ENCODE results near the gene YY1AP1. TPM values are rescaled to one million over a fixed set of nuclear protein-coding genes. Genes with fewer than 3 reads are reported as not detected.
"Not testable (repeated sequence)": the region's sequence is repeated elsewhere in the genome, so short reads cannot be mapped to it uniquely, and the experiment has no call there.

Gene YY1AP1
- total and polyA plus RNA-seq, 2 experiments from 2014 or later, result 42.0 to 44.7 TPM

- DNase-seq (ENCODE audit: low read depth in 1 of 2, low spot score in 1 of 2), result peak in 1 of 2 donors; percentile 12
- Histone ChIP-seq H3K4me1 (ENCODE audit: low read depth) (no peaks in the 10 kb centered on the region), H3K36me3 (peaks cover 6% of the 10 kb centered on the region)
These were observed 3.5 kb upstream of the YY1AP1 start for GRCh38 chr1:155691992-155692528.

DNA sequence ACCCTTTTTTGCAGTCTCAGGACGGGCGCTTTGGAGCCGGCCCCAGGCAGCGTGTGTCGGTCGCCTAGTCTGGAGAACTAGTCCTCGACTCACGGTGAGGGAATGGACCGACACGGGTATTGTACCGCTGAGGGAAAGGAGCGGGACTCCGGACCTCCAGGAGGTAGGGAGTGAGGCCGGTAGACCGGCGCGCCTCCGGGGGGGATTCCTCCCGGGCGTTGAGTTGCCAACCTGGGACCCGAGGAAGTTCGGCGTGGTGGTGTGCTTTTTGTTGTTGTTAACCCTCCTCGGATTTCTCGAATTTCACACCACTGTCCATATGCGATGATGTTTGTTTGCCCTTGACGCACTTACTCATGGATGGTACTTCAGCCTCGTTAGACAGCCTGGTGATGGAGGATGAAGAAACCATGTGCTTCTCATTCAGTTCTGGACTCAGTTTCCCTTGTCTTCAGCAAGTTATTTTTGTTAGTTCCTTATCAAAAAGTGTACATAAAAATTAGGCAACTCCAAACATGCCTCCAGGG lies 570 bp upstream of the YY1AP1 start, which contains the start of gene DAP3:
Gene DAP3 (plus strand): TSS at position 11 of the 527 bp plus-strand sequence. CDS start 20,689 bp downstream, outside the sequence.
- not testable (repeated sequence) for H3K4me1 ChIP-seq (ENCODE audit: low read depth); H3K36me3 ChIP-seq; DNase-seq (ENCODE audit: low read depth in 1 of 2, low spot score in 1 of 2); H3K27me3 ChIP-seq; H3K9me3 ChIP-seq (ENCODE audit: low read depth)
- peak within 1 kb of the TSS; percentile 95 for H3K4me3 ChIP-seq
- H3K27ac ChIP-seq, result peak within 1 kb of the TSS; percentile 100

More at GRCh38 chr1:155691992-155692528, 3.5 kb upstream of the YY1AP1 start:
- Histone ChIP-seq H3K9me3 (ENCODE audit: low read depth) (no peaks in the 10 kb centered on the region), H3K4me3 (no peak overlapping the region), H3K27me3 (no peaks in the 10 kb centered on the region), H3K27ac (peak overlapping the region; percentile 85)
- no peak for TF ChIP-seq CTCF (IDR thresholded peaks at IDR 0.05; ENCODE audit: low read depth, low read length)

- H3K36me3 ChIP-seq; H3K27me3 ChIP-seq; H3K4me1 ChIP-seq (ENCODE audit: low read depth); DNase-seq (ENCODE audit: low read depth in 1 of 2, low spot score in 1 of 2); H3K9me3 ChIP-seq (ENCODE audit: low read depth): not testable (repeated sequence)
- Histone ChIP-seq H3K27ac (peak overlapping the region; percentile 100), H3K4me3 (peak overlapping the region; percentile 95)
These were observed 760 bp downstream of the YY1AP1 start for GRCh38 chr1:155687705-155688323.

GRCh38 chr1:155681776-155682175 lies 6.8 kb downstream of the YY1AP1 start:
- TF ChIP-seq CTCF (IDR thresholded peaks at IDR 0.05; ENCODE audit: low read depth, low read length), result no peak
- no peak for DNase-seq (ENCODE audit: low read depth in 1 of 2, low spot score in 1 of 2)
- Histone ChIP-seq H3K9me3 (ENCODE audit: low read depth) (no peaks in the 10 kb centered on the region), H3K27ac (peak overlapping the region; percentile 20), H3K4me1 (ENCODE audit: low read depth) (peaks cover 8% of the 10 kb centered on the region), H3K36me3 (peaks cover 21% of the 10 kb centered on the region), H3K27me3 (no peaks in the 10 kb centered on the region), H3K4me3 (no peak overlapping the region)

GRCh38 chr1:155680531-155680930 lies 8.0 kb downstream of the YY1AP1 start:
- Histone ChIP-seq H3K4me1 (ENCODE audit: low read depth) (peaks cover 5% of the 10 kb centered on the region), H3K27me3 (no peaks in the 10 kb centered on the region), H3K36me3 (peaks cover 34% of the 10 kb centered on the region), H3K4me3 (no peak overlapping the region), H3K9me3 (ENCODE audit: low read depth) (no peaks in the 10 kb centered on the region), H3K27ac (no peak overlapping the region)
- TF ChIP-seq CTCF (IDR thresholded peaks at IDR 0.05; ENCODE audit: low read depth, low read length), result no peak
- no peak for DNase-seq (ENCODE audit: low read depth in 1 of 2, low spot score in 1 of 2)

GRCh38 chr1:155678992-155679391 lies 9.6 kb downstream of the YY1AP1 start:
- H3K27me3 ChIP-seq; H3K4me3 ChIP-seq; H3K9me3 ChIP-seq (ENCODE audit: low read depth); H3K4me1 ChIP-seq (ENCODE audit: low read depth); H3K27ac ChIP-seq; DNase-seq (ENCODE audit: low read depth in 1 of 2, low spot score in 1 of 2): not testable (repeated sequence)
- peaks cover 46% of the 10 kb centered on the region for H3K36me3 ChIP-seq

- no peak for TF ChIP-seq CTCF (IDR thresholded peaks at IDR 0.05; ENCODE audit: low read depth, low read length)
- no peak for DNase-seq (ENCODE audit: low read depth in 1 of 2, low spot score in 1 of 2)
- Histone ChIP-seq H3K4me3 (no peak overlapping the region), H3K36me3 (peaks cover 52% of the 10 kb centered on the region), H3K27ac (no peak overlapping the region), H3K9me3 (ENCODE audit: low read depth) (no peaks in the 10 kb centered on the region), H3K27me3 (no peaks in the 10 kb centered on the region), H3K4me1 (ENCODE audit: low read depth) (peaks cover 5% of the 10 kb centered on the region)
These were observed 10.5 kb downstream of the YY1AP1 start for GRCh38 chr1:155678027-155678426.
